HG03045 (cell line): ENCODE data around the gene SNTG2.

Experiments
- ATAC-seq: cut with Tn5 transposase; IDR thresholded peaks from one replicate; pipeline ENCODE4 v1.9.1; 2021; ENCODE audit warnings: mild to moderate bottlenecking, moderate library complexity; ENCODE audit not compliant: unreplicated experiment

SNTG2 gene

GRCh38 chr2:1168846-1169245 is 218.2 kb downstream of the SNTG2 start:
- no peak for ATAC-seq

GRCh38 chr2:1169291-1169949 is 218.8 kb downstream of the SNTG2 start:
- ATAC-seq, result no peak

- ATAC-seq, result no peak
Measured at GRCh38 chr2:1170241-1170640, 219.6 kb downstream of the SNTG2 start.

GRCh38 chr2:1170711-1171110 is 220.1 kb downstream of the SNTG2 start:
- ATAC-seq, result no peak

- no peak for ATAC-seq
Measured at GRCh38 chr2:1173528-1173927, 222.9 kb downstream of the SNTG2 start.

- ATAC-seq, result no peak
Measured at GRCh38 chr2:1181893-1182292, 231.2 kb downstream of the SNTG2 start.

GRCh38 chr2:1183300-1183699 is 232.7 kb downstream of the SNTG2 start:
- ATAC-seq, result no peak

GRCh38 chr2:1186421-1186820 is 235.8 kb downstream of the SNTG2 start:
- no peak for ATAC-seq

GRCh38 chr2:1187189-1187588 is 236.5 kb downstream of the SNTG2 start:
- ATAC-seq, result no peak

GRCh38 chr2:1192121-1192520 is 241.5 kb downstream of the SNTG2 start:
- ATAC-seq, result no peak

GRCh38 chr2:1193801-1194200 is 243.2 kb downstream of the SNTG2 start:
- ATAC-seq, result no peak

GRCh38 chr2:1203772-1204171 is 253.1 kb downstream of the SNTG2 start:
- ATAC-seq, result no peak

- ATAC-seq, result no peak
Measured at GRCh38 chr2:1205853-1206252, 255.2 kb downstream of the SNTG2 start.

GRCh38 chr2:1207962-1208510 is 257.4 kb downstream of the SNTG2 start:
- no peak for ATAC-seq

GRCh38 chr2:1208522-1208921 is 257.9 kb downstream of the SNTG2 start:
- no peak for ATAC-seq

- no peak for ATAC-seq
Measured at GRCh38 chr2:1209246-1209645, 258.6 kb downstream of the SNTG2 start.

GRCh38 chr2:1209761-1210160 is 259.1 kb downstream of the SNTG2 start:
- no peak for ATAC-seq

- no peak for ATAC-seq
Measured at GRCh38 chr2:1210352-1210751, 259.7 kb downstream of the SNTG2 start.

- ATAC-seq, result no peak
Measured at GRCh38 chr2:1219901-1220573, 269.4 kb downstream of the SNTG2 start.

- no peak for ATAC-seq
Measured at GRCh38 chr2:1222056-1222455, 271.4 kb downstream of the SNTG2 start.

GRCh38 chr2:1223791-1224190 is 273.1 kb downstream of the SNTG2 start:
- no peak for ATAC-seq

GRCh38 chr2:1224901-1225300 is 274.3 kb downstream of the SNTG2 start:
- ATAC-seq, result no peak
